Stomach (tissue), 9 donors: Measurements from ENCODE around the gene ANTXR2. TPM values are rescaled to one million over a fixed set of nuclear protein-coding genes. Genes with fewer than 3 reads are reported as not detected.
"Not testable (repeated sequence)": the region's sequence is repeated elsewhere in the genome, so short reads cannot be mapped to it uniquely, and the experiment has no call there.

ENCODE experiments used
- DNase-seq, 2 donors: peaks; one replicate each; pipeline versions ENCODE4 v3.0.0 to v3.0.0-alpha.2; 2013 to 2019
- H3K27ac ChIP-seq, 5 donors: fragments of 200-600 bp in 4 of 5; sonication (generic) in 4 of 5; one replicate each; pipeline ENCODE4 v1.5.1; 2013 to 2019; ENCODE audit warnings: mild to moderate bottlenecking in 1 of 5, moderate library complexity in 1 of 5
- H3K27me3 ChIP-seq, 3 donors: fragments of 200-600 bp; sonication (generic); one replicate each; pipeline ENCODE4 v1.5.1; 2017 to 2019; ENCODE audit warnings: mixed run types in 1 of 3
- H3K36me3 ChIP-seq, 4 donors: fragments of 200-600 bp; sonication (generic); 1 replicate in 3 of 4; 2 replicates in 1 of 4; pipeline ENCODE4 v1.5.1; 2016 to 2019
- H3K4me1 ChIP-seq, 4 donors: fragments of 200-600 bp; sonication (generic); one replicate each; pipeline ENCODE4 v1.5.1; 2016 to 2019
- H3K4me3 ChIP-seq, 4 donors: fragments of 200-600 bp; sonication (generic) in 3 of 4; one replicate each; pipeline ENCODE4 v1.5.1; 2016 to 2019; ENCODE audit warnings: mild to moderate bottlenecking in 1 of 4
- H3K9me3 ChIP-seq, 4 donors: fragments of 200-600 bp; sonication (generic); one replicate each; pipeline ENCODE4 v1.5.1; 2016 to 2019
- CTCF ChIP-seq, 7 experiments: fragments of 450-650 bp in 4 of 7; fragments of 200-600 bp in 3 of 7; sonication (generic) in 3 of 7; IDR thresholded peaks; one replicate each; pipeline ENCODE4 v1.5.1; 2016 to 2019; ENCODE audit warnings: antibody characterized with exemption in 7 of 7, control low read depth in 2 of 7, mild to moderate bottlenecking in 1 of 7
- EP300 ChIP-seq: sonication (generic); formaldehyde crosslinking; IDR thresholded peaks from one replicate; pipeline ENCODE4 v1.6.1; 2017; ENCODE audit warnings: antibody characterized with exemption
- POLR2A ChIP-seq, 4 donors: fragments of 450-650 bp; IDR thresholded peaks; one replicate each; pipeline ENCODE4 v1.6.1; 2016; ENCODE audit warnings: antibody characterized with exemption in 4 of 4, control low read depth in 2 of 4, mild to moderate bottlenecking in 1 of 4, moderate library complexity in 1 of 4
- POLR2AphosphoS5 ChIP-seq, 3 donors: sonication (generic); formaldehyde crosslinking; IDR thresholded peaks; one replicate each; pipeline ENCODE4 v1.6.1; 2016; ENCODE audit warnings: antibody characterized with exemption in 3 of 3
- WGBS, 5 donors: extraction: QIAGEN DNeasy Blood & Tissue Kit in 3 of 5; methylation state at CpG; one replicate each; pipeline versions ENCODE4 v1.1.5 to v1.1.7; 2013 to 2018; 5-methylcytosine and 5-hydroxymethylcytosine counted together
- intact Hi-C: fragments of 100-400 bp; cut with DNase I; formaldehyde crosslinking; loops from one replicate; pipeline ENCODE4 v1.15.1; 2023; ENCODE audit warnings: low total_unique reads
- polyA plus RNA-seq, 3 donors: library from polyadenylated mRNA; stranded (reverse); fragments of 200-250 nt; gene quantifications; one replicate each; pipeline ENCODE4 v1.2.3, GENCODE V29; 2013
- total RNA-seq, 5 donors: library from RNA; depleted of rRNA; stranded (reverse); fragments of >200 nt; gene quantifications; one replicate each; pipeline versions ENCODE4 v1.1.0 to v1.2.3, GENCODE V29; 2014 to 2016
- donor health status: healthy with polysubstance abuse.
- donor health status: Bipolar disorder and iron deficiency.
- donor health status: healthy.

The ANTXR2 gene
- total and polyA plus RNA-seq, 8 donors = 8.3 to 116 (median 36.1) TPM

GRCh38 chr4:79898055-79898454, 175.0 kb downstream of the ANTXR2 start:
- Histone ChIP-seq H3K9me3 (no peaks in the 10 kb centered on the region), H3K4me1 (no peaks in the 10 kb centered on the region), H3K4me3 (no peak overlapping the region), H3K36me3 (peaks cover 0 to 3% (median 0%) of the 10 kb centered on the region in 4 donors), H3K27me3 (no peaks in the 10 kb centered on the region), H3K27ac (no peak overlapping the region)
- WGBS, 5 donors = 74 to 87% (median 81%) methylated on average over 2 of the region's 2 CpGs
- no peak for DNase-seq
- intact Hi-C loops = no loop called here
- TF ChIP-seq POLR2AphosphoS5 (IDR thresholded peaks at IDR 0.05) (no peak), POLR2A (IDR thresholded peaks at IDR 0.05) (no peak), CTCF (IDR thresholded peaks at IDR 0.05) (no peak), EP300 (no peak)

- H3K27me3 ChIP-seq = no peaks in the 10 kb centered on the region
- no peaks in the 10 kb centered on the region for H3K4me1 ChIP-seq
- intact Hi-C loops = no loop called here
- no peaks in the 10 kb centered on the region for H3K9me3 ChIP-seq
- H3K36me3 ChIP-seq = no peaks in the 10 kb centered on the region
- 60 to 79% (median 65%) methylated on average over 3 of the region's 3 CpGs for WGBS, 5 donors
- H3K4me3 ChIP-seq = no peak overlapping the region
- no peak for DNase-seq
- no peak overlapping the region for H3K27ac ChIP-seq
- TF ChIP-seq CTCF (IDR thresholded peaks at IDR 0.05) = no peak
- TF ChIP-seq POLR2AphosphoS5 (IDR thresholded peaks at IDR 0.05) = no peak
- TF ChIP-seq EP300 = no peak
- no peak for TF ChIP-seq POLR2A (IDR thresholded peaks at IDR 0.05)
Measured at GRCh38 chr4:79897174-79897573, 175.9 kb downstream of the ANTXR2 start.

- TF ChIP-seq CTCF (IDR thresholded peaks at IDR 0.05) (no peak), EP300 (no peak), POLR2AphosphoS5 (IDR thresholded peaks at IDR 0.05) (no peak)
- Histone ChIP-seq H3K9me3 (no peaks in the 10 kb centered on the region), H3K36me3 (no peaks in the 10 kb centered on the region), H3K27me3 (no peaks in the 10 kb centered on the region), H3K4me1 (no peaks in the 10 kb centered on the region), H3K27ac (no peak overlapping the region), H3K4me3 (no peak overlapping the region)
- DNase-seq = no peak
- WGBS, 5 donors = 64 to 74% (median 67%) methylated on average over 2 of the region's 2 CpGs
- intact Hi-C loops = no loop called here
Measured at GRCh38 chr4:79893456-79893855, 179.6 kb downstream of the ANTXR2 start.

GRCh38 chr4:79889026-79889425, 184.0 kb downstream of the ANTXR2 start:
- intact Hi-C loops, H3K36me3 ChIP-seq, H3K27ac ChIP-seq, H3K9me3 ChIP-seq, H3K4me1 ChIP-seq, H3K4me3 ChIP-seq, H3K27me3 ChIP-seq, DNase-seq: not testable (repeated sequence)
- 92 to 98% (median 94%) methylated on average over 1 of the region's 1 CpG for WGBS, 5 donors

- Histone ChIP-seq H3K36me3 (no peaks in the 10 kb centered on the region), H3K4me3 (no peak overlapping the region), H3K27me3 (no peaks in the 10 kb centered on the region), H3K4me1 (no peaks in the 10 kb centered on the region), H3K27ac (no peak overlapping the region), H3K9me3 (no peaks in the 10 kb centered on the region)
- WGBS, 5 donors = 51 to 72% (median 62%) methylated on average over 1 of the region's 1 CpG
- no peak for DNase-seq
- TF ChIP-seq POLR2AphosphoS5 (IDR thresholded peaks at IDR 0.05) (no peak), EP300 (no peak), CTCF (IDR thresholded peaks at IDR 0.05) (no peak), POLR2A (IDR thresholded peaks at IDR 0.05) (no peak)
- intact Hi-C loops = no loop called here
Measured at GRCh38 chr4:79886557-79886956, 186.5 kb downstream of the ANTXR2 start.
